ENCODE measurements around the gene DUSP9. TPM values are rescaled to one million over a fixed set of nuclear protein-coding genes. Genes with fewer than 3 reads are reported as not detected.

Gene DUSP9
- polyA plus RNA-seq, 1 donor from 2014 or later, result 0.94 TPM

DNA sequence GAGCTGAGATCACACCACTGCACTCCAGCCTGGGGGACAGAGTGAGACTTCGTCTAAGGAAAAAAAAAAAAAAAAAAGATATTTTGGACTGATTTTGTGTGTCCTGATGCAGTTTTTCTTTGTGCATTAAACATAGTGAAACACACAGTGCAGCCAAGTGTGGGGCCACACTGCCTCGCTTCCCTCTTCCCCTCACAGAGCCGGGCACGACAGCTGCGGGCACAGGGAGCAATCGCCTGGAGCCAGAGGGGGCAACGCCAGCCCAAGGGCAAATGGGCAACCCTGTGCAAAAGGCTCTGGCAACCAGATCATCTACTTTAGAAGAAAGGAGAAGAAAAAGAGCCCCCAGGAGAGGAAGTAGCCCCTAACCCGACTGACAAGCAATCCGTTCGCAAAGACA is 34.6 kb upstream of the DUSP9 start:
- Histone ChIP-seq H3F3A (ENCODE audit: insufficient read depth, low read length, poor library complexity, severe bottlenecking) (no peaks in the 10 kb centered on the region), H3K27me3 (ENCODE audit: insufficient read depth, low read depth, low read length) (no peaks in the 10 kb centered on the region), H3K36me3 (ENCODE audit: insufficient read depth, low read length) (no peaks in the 10 kb centered on the region), H3K9me3 (ENCODE audit: low read length) (no peaks in the 10 kb centered on the region), H3K79me2 (replicated peaks; ENCODE audit: insufficient read depth, low read length) (no peaks in the 10 kb centered on the region), H3K4me2 (ENCODE audit: low read length) (no peak overlapping the region), H3K9ac (ENCODE audit: low read length) (no peak overlapping the region), H3K9me2 (ENCODE audit: insufficient read depth, low read length) (no peaks in the 10 kb centered on the region), H3K4me3 (ENCODE audit: low read length) (no peak overlapping the region), H3K27ac (ENCODE audit: low read length) (no peak overlapping the region), H4K20me1 (ENCODE audit: insufficient read depth) (no peaks in the 10 kb centered on the region), H2AFZ (ENCODE audit: low read depth, low read length) (no peak overlapping the region)
- TF ChIP-seq EP300 (conservative IDR thresholded peaks at IDR 0.05; ENCODE audit: poor library complexity, severe bottlenecking) (no peak), RAD21 (conservative IDR thresholded peaks at IDR 0.05) (no peak), MXI1 (conservative IDR thresholded peaks at IDR 0.05; ENCODE audit: poor library complexity, severe bottlenecking) (no peak), TAF1 (IDR thresholded peaks at IDR 0.05; ENCODE audit: low read depth) (no peak), POLR2AphosphoS5 (IDR thresholded peaks at IDR 0.05) (no peak), EZH2 (IDR thresholded peaks at IDR 0.05; ENCODE audit: borderline replicate concordance, insufficient read depth, low read length, poor library complexity, severe bottlenecking) (no peak), SMC3 (conservative IDR thresholded peaks at IDR 0.05; ENCODE audit: poor library complexity) (no peak)
- TF ChIP-seq, protein P1, sequence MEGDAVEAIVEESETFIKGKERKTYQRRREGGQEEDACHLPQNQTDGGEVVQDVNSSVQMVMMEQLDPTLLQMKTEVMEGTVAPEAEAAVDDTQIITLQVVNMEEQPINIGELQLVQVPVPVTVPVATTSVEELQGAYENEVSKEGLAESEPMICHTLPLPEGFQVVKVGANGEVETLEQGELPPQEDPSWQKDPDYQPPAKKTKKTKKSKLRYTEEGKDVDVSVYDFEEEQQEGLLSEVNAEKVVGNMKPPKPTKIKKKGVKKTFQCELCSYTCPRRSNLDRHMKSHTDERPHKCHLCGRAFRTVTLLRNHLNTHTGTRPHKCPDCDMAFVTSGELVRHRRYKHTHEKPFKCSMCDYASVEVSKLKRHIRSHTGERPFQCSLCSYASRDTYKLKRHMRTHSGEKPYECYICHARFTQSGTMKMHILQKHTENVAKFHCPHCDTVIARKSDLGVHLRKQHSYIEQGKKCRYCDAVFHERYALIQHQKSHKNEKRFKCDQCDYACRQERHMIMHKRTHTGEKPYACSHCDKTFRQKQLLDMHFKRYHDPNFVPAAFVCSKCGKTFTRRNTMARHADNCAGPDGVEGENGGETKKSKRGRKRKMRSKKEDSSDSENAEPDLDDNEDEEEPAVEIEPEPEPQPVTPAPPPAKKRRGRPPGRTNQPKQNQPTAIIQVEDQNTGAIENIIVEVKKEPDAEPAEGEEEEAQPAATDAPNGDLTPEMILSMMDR (IDR thresholded peaks at IDR 0.05; ENCODE audit: poor library complexity, severe bottlenecking), result no peak
- TF ChIP-seq, protein P2, sequence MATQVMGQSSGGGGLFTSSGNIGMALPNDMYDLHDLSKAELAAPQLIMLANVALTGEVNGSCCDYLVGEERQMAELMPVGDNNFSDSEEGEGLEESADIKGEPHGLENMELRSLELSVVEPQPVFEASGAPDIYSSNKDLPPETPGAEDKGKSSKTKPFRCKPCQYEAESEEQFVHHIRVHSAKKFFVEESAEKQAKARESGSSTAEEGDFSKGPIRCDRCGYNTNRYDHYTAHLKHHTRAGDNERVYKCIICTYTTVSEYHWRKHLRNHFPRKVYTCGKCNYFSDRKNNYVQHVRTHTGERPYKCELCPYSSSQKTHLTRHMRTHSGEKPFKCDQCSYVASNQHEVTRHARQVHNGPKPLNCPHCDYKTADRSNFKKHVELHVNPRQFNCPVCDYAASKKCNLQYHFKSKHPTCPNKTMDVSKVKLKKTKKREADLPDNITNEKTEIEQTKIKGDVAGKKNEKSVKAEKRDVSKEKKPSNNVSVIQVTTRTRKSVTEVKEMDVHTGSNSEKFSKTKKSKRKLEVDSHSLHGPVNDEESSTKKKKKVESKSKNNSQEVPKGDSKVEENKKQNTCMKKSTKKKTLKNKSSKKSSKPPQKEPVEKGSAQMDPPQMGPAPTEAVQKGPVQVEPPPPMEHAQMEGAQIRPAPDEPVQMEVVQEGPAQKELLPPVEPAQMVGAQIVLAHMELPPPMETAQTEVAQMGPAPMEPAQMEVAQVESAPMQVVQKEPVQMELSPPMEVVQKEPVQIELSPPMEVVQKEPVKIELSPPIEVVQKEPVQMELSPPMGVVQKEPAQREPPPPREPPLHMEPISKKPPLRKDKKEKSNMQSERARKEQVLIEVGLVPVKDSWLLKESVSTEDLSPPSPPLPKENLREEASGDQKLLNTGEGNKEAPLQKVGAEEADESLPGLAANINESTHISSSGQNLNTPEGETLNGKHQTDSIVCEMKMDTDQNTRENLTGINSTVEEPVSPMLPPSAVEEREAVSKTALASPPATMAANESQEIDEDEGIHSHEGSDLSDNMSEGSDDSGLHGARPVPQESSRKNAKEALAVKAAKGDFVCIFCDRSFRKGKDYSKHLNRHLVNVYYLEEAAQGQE (IDR thresholded peaks at IDR 0.05; ENCODE audit: borderline replicate concordance), result no peak

DNA sequence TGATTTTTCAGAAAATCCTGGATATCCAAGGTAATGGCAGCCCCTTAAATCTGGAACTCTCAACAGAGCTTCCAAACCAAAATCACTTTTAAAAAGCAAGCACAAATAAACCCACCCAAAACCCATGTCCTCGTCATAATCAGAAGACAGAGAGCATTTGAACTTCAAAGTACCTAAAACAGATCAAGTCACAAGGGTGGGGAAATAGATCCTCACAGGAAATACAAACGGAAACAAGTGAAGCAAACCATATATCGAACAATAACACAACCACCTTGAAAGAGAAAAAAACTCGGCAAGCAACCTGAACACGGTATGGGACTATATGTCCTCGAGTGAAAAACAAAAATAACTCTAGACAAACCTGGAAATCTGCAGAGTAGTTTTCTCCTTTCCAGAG is 32.2 kb upstream of the DUSP9 start:
- Histone ChIP-seq H3K4me2 (ENCODE audit: low read length) (no peak overlapping the region), H4K20me1 (ENCODE audit: insufficient read depth) (no peaks in the 10 kb centered on the region), H3K27me3 (ENCODE audit: insufficient read depth, low read depth, low read length) (no peaks in the 10 kb centered on the region), H3K9me3 (ENCODE audit: low read length) (no peaks in the 10 kb centered on the region), H3F3A (ENCODE audit: insufficient read depth, low read length, poor library complexity, severe bottlenecking) (no peaks in the 10 kb centered on the region), H2AFZ (ENCODE audit: low read depth, low read length) (no peak overlapping the region), H3K36me3 (ENCODE audit: insufficient read depth, low read length) (no peaks in the 10 kb centered on the region), H3K4me3 (ENCODE audit: low read length) (no peak overlapping the region), H3K79me2 (replicated peaks; ENCODE audit: insufficient read depth, low read length) (no peaks in the 10 kb centered on the region), H3K9ac (ENCODE audit: low read length) (no peak overlapping the region), H3K27ac (ENCODE audit: low read length) (no peak overlapping the region), H3K9me2 (ENCODE audit: insufficient read depth, low read length) (no peaks in the 10 kb centered on the region)
- TF ChIP-seq TAF1 (IDR thresholded peaks at IDR 0.05; ENCODE audit: low read depth) (no peak), EP300 (conservative IDR thresholded peaks at IDR 0.05; ENCODE audit: poor library complexity, severe bottlenecking) (no peak), POLR2AphosphoS5 (IDR thresholded peaks at IDR 0.05) (no peak), MXI1 (conservative IDR thresholded peaks at IDR 0.05; ENCODE audit: poor library complexity, severe bottlenecking) (no peak), SMC3 (conservative IDR thresholded peaks at IDR 0.05; ENCODE audit: poor library complexity) (no peak), EZH2 (IDR thresholded peaks at IDR 0.05; ENCODE audit: borderline replicate concordance, insufficient read depth, low read length, poor library complexity, severe bottlenecking) (no peak), RAD21 (conservative IDR thresholded peaks at IDR 0.05) (no peak)
- TF ChIP-seq, protein P1 (IDR thresholded peaks at IDR 0.05; ENCODE audit: poor library complexity, severe bottlenecking), result no peak
- TF ChIP-seq, protein P2 (IDR thresholded peaks at IDR 0.05; ENCODE audit: borderline replicate concordance), result no peak

All from neural cell (in vitro differentiated cells).